HG02884 (cell line): ENCODE results near the gene ASXL1.

Source experiments
- ATAC-seq: cut with Tn5 transposase; IDR thresholded peaks from one replicate; pipeline ENCODE4 v1.9.1; 2021; ENCODE audit warnings: mild to moderate bottlenecking, moderate library complexity; ENCODE audit not compliant: unreplicated experiment

The ASXL1 gene

GRCh38 chr20:32437391-32438074, 79.4 kb downstream of the ASXL1 start:
- ATAC-seq = no peak

- no peak for ATAC-seq
Measured at GRCh38 chr20:32438331-32438858, 80.3 kb downstream of the ASXL1 start.

GRCh38 chr20:32439132-32439829, 81.2 kb downstream of the ASXL1 start:
- no peak for ATAC-seq

GRCh38 chr20:32440069-32440757, 82.1 kb downstream of the ASXL1 start:
- no peak for ATAC-seq

GRCh38 chr20:32440758-32441078, 82.6 kb downstream of the ASXL1 start:
- no peak for ATAC-seq

GRCh38 chr20:32441638-32442037, 83.5 kb downstream of the ASXL1 start:
- no peak for ATAC-seq

GRCh38 chr20:32442630-32443373, 84.7 kb downstream of the ASXL1 start:
- ATAC-seq = no peak

- no peak for ATAC-seq
Measured at GRCh38 chr20:32443386-32443974, 85.3 kb downstream of the ASXL1 start.

GRCh38 chr20:32444474-32445220, 86.5 kb downstream of the ASXL1 start:
- ATAC-seq = no peak

- no peak for ATAC-seq
Measured at GRCh38 chr20:32445539-32446273, 87.6 kb downstream of the ASXL1 start.

- no peak for ATAC-seq
Measured at GRCh38 chr20:32446301-32447100, 88.4 kb downstream of the ASXL1 start.

- ATAC-seq = no peak
Measured at GRCh38 chr20:32447136-32448027, 89.3 kb downstream of the ASXL1 start.

GRCh38 chr20:32448306-32449056, 90.3 kb downstream of the ASXL1 start:
- no peak for ATAC-seq

- ATAC-seq = no peak
Measured at GRCh38 chr20:32449057-32449889, 91.1 kb downstream of the ASXL1 start.

- no peak for ATAC-seq
Measured at GRCh38 chr20:32449890-32450401, 91.8 kb downstream of the ASXL1 start.
